Lung (tissue), 12 donors: ENCODE measurements around the gene PTP4A1. TPM values are rescaled to one million over a fixed set of nuclear protein-coding genes. Genes with fewer than 3 reads are reported as not detected.

Experiments
- ATAC-seq: fragments of 200-7000 bp; cut with Tn5 transposase; one replicate; pipeline ENCODE4 v1.9.1; 2020; ENCODE audit warnings: moderate number of reproducible peaks; ENCODE audit not compliant: insufficient read depth, low FRiP score
- DNase-seq, 3 donors: peaks; one replicate each; pipeline ENCODE4 v3.0.0-alpha.2; 2013 to 2017
- H3K27ac ChIP-seq, 2 donors: one replicate each; pipeline ENCODE4 v1.5.1; 2013; ENCODE audit warnings: mild to moderate bottlenecking in 2 of 2, moderate library complexity in 2 of 2, control low read depth in 1 of 2, inconsistent platforms in 1 of 2, low read depth in 1 of 2, low read length in 1 of 2
- H3K27me3 ChIP-seq, 3 donors: one replicate each; pipeline ENCODE4 v1.5.1; 2013; ENCODE audit warnings: low read length in 2 of 3; ENCODE audit not compliant: control insufficient read depth in 3 of 3, insufficient read depth in 3 of 3
- H3K36me3 ChIP-seq, 4 donors: one replicate each; pipeline ENCODE4 v1.5.1; 2013; ENCODE audit warnings: low read length in 4 of 4, mild to moderate bottlenecking in 1 of 4, moderate library complexity in 1 of 4; ENCODE audit not compliant: control insufficient read depth in 4 of 4, insufficient read depth in 4 of 4
- H3K4me1 ChIP-seq, 5 donors: one replicate each; pipeline ENCODE4 v1.5.1; 2013; ENCODE audit warnings: low read length in 5 of 5, mild to moderate bottlenecking in 2 of 5, moderate library complexity in 1 of 5; ENCODE audit not compliant: control insufficient read depth in 5 of 5, insufficient read depth in 5 of 5
- H3K4me3 ChIP-seq: one replicate; pipeline ENCODE4 v1.5.1; 2013; ENCODE audit warnings: mild to moderate bottlenecking, control low read depth, moderate library complexity
- H3K9ac ChIP-seq, 2 donors: one replicate each; pipeline ENCODE4 v1.5.1; 2013; ENCODE audit warnings: low read length in 2 of 2, control low read depth in 1 of 2; ENCODE audit not compliant: insufficient read depth in 1 of 2
- H3K9me3 ChIP-seq, 4 donors: one replicate each; pipeline ENCODE4 v1.5.1; 2013; ENCODE audit warnings: low read length in 3 of 4, mild to moderate bottlenecking in 1 of 4, moderate library complexity in 1 of 4; ENCODE audit not compliant: control insufficient read depth in 4 of 4, insufficient read depth in 3 of 4
- WGBS, 2 donors: extraction: QIAGEN DNeasy Blood & Tissue Kit; methylation state at CpG; one replicate each; pipeline ENCODE4 v1.1.7; 2013; 5-methylcytosine and 5-hydroxymethylcytosine counted together
- polyA plus RNA-seq, 2 donors: library from polyadenylated mRNA; stranded (reverse); fragments of 200-250 nt; gene quantifications; one replicate each; pipeline ENCODE4 v1.2.1, GENCODE V29; 2013
- total RNA-seq, 2 donors: library from RNA; depleted of rRNA in 1 of 2; stranded (reverse); fragments of >200 nt in 1 of 2; gene quantifications; one replicate each; pipeline ENCODE4 v1.2.1, GENCODE V29; 2014 to 2021
- TF ChIP-seq, protein P1 (sequence below): IDR thresholded peaks from 2 replicates; pipeline ENCODE4 v1.5.1; 2012; ENCODE audit warnings: mild to moderate bottlenecking; ENCODE audit errors: control extremely low read depth, extremely low read depth
- donor health status: control.
- donor health status: control.
- donor health status: Bipolar disorder and iron deficiency.
- donor health status: healthy.
- donor health status: DM: yes; HTN: yes; CAD: no.

PTP4A1 gene
- total and polyA plus RNA-seq, 4 donors: 30.4 to 359 (median 50.2) TPM

DNA sequence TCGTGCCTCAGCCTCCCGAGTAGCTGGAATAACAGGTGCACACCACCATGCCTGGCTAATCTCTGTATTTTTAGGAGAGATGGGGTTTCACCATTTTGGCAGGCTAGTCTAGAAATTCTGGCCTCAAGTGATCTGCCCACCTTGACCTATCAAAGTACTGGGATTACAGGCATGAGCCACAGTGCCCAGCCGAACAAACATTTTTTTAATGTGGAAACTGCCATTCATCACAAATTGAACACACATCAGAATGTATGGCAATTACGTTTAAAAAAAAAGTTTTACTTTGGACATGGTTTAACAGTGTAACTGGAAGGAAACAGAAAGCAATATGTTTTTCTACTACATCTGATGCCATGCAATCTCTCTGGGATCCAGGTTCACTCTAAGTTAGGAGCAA, 38.3 kb upstream of the PTP4A1 start:
- no peak for DNase-seq
- Histone ChIP-seq H3K9me3 (no peaks in the 10 kb centered on the region), H3K36me3 (no peaks in the 10 kb centered on the region), H3K9ac (no peak overlapping the region), H3K4me3 (no peak overlapping the region), H3K4me1 (no peaks in the 10 kb centered on the region), H3K27ac (no peak overlapping the region), H3K27me3 (no peaks in the 10 kb centered on the region)
- ATAC-seq: no peak
- TF ChIP-seq, protein P1, sequence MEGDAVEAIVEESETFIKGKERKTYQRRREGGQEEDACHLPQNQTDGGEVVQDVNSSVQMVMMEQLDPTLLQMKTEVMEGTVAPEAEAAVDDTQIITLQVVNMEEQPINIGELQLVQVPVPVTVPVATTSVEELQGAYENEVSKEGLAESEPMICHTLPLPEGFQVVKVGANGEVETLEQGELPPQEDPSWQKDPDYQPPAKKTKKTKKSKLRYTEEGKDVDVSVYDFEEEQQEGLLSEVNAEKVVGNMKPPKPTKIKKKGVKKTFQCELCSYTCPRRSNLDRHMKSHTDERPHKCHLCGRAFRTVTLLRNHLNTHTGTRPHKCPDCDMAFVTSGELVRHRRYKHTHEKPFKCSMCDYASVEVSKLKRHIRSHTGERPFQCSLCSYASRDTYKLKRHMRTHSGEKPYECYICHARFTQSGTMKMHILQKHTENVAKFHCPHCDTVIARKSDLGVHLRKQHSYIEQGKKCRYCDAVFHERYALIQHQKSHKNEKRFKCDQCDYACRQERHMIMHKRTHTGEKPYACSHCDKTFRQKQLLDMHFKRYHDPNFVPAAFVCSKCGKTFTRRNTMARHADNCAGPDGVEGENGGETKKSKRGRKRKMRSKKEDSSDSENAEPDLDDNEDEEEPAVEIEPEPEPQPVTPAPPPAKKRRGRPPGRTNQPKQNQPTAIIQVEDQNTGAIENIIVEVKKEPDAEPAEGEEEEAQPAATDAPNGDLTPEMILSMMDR: no peak
- WGBS, 2 donors: 92 to 95% methylated on average over 4 of the region's 4 CpGs

DNA sequence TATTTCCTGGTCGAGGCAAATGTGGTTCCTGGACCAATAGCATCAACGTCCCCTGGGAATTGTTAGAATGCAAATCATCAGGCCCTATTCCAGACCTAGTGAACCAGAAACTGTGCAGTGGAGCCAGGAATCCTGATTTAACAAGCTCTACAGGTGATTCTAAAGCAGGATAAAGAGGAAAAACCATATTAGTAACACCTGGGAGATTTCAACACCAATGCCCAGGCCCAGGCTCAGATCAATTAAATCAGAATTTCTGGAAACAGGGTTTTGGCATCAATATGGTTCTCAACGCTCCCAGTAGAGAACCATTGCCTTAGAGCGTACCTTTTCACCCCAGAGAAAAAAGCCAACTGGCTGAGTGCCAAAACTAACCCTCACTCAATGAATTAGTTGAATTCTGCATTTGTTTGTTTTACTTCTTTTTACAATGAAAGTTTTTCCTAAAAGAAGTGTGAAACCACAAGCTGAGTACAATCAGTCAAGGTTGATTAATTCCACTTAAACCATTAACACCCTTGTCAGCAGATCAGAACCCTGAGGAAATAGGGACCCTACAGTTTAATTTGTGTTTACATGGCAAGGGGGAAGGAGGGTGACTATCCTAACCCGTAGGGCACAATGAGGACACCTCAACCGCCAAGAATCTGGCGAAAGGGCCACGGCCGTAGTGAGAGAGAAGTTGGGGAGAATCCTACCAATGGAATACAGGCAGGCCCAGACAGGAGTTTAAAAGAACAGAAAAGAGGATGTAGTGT, 34.9 kb upstream of the PTP4A1 start:
- Histone ChIP-seq H3K27ac (no peak overlapping the region), H3K4me3 (no peak overlapping the region), H3K36me3 (no peaks in the 10 kb centered on the region), H3K9me3 (no peaks in the 10 kb centered on the region), H3K4me1 (no peaks in the 10 kb centered on the region), H3K27me3 (no peaks in the 10 kb centered on the region), H3K9ac (no peak overlapping the region)
- DNase-seq (peak in 2 of 3 donors; percentile 31 to 39), ATAC-seq (no peak)
- WGBS, 2 donors: 51 to 68% methylated on average over 9 of the region's 9 CpGs
- TF ChIP-seq, protein P1: no peak

DNA sequence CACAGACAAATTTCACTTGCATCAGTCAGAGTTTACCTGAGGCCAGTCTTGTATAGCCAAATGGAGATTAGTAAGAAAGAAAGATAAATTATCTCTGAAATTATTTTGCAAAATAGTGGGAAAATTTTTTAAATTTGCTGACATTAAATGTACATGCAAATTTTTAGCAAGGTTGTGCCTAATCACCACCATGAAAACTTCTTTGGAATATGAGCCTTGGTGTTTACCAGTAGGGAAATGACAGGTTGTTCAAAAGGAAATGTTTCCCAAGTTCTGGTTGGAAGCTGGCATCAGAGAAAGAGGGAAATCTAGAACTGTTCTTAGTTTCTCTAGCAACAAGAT, 34.4 kb upstream of the PTP4A1 start:
- H3K36me3 ChIP-seq: no peaks in the 10 kb centered on the region
- no peak overlapping the region for H3K27ac ChIP-seq
- no peak for DNase-seq
- no peaks in the 10 kb centered on the region for H3K9me3 ChIP-seq
- no peaks in the 10 kb centered on the region for H3K4me1 ChIP-seq
- TF ChIP-seq, protein P1: no peak
- H3K27me3 ChIP-seq: no peaks in the 10 kb centered on the region
- no peak overlapping the region for H3K9ac ChIP-seq
- no peak for ATAC-seq
- no peak overlapping the region for H3K4me3 ChIP-seq

DNA sequence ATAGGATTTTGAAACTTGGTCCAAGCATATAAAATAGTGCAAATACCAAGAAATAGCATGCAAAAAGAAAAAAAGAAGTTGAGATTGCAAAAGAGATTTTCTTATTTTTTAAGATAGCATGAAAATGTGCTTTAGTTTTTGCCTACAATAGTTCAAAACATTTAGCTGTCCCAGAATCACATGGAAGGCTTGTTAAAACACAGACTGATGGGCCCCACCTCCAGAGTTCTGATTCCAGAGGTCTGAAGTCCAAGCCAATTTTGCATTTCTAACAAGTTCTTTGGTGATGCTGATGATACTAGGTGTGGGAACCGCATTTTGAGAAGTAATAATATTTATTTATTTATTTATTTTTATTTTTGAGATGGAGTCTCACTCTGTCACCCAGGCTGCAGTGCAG, 33.7 kb upstream of the PTP4A1 start:
- Histone ChIP-seq H3K27me3 (no peaks in the 10 kb centered on the region), H3K27ac (no peak overlapping the region), H3K9ac (no peak overlapping the region), H3K36me3 (no peaks in the 10 kb centered on the region), H3K4me1 (no peaks in the 10 kb centered on the region), H3K4me3 (no peak overlapping the region), H3K9me3 (no peaks in the 10 kb centered on the region)
- ATAC-seq: no peak
- 85 to 94% methylated on average over 1 of the region's 1 CpG for WGBS, 2 donors
- no peak for DNase-seq
- TF ChIP-seq, protein P1: no peak
